IPS DF 6.9 (cell line): ENCODE data around the gene KCNJ8.
"Not testable (repeated sequence)": the region's sequence is repeated elsewhere in the genome, so short reads cannot be mapped to it uniquely, and the experiment has no call there.

Experiments used
- DNase-seq: peaks from one replicate; pipeline ENCODE4 v3.0.0-alpha.2; 2013; ENCODE audit warnings: low read depth, low spot score
- H3K27ac ChIP-seq: one replicate; pipeline ENCODE4 v1.5.1; 2013; ENCODE audit warnings: low read length, control low read depth
- H3K27me3 ChIP-seq: 2 replicates; pipeline ENCODE4 v1.6.1; 2013; ENCODE audit warnings: mild to moderate bottlenecking, low read length; ENCODE audit not compliant: control insufficient read depth, insufficient read depth
- H3K36me3 ChIP-seq: 2 replicates; pipeline ENCODE4 v1.6.1; 2013; ENCODE audit warnings: low read length; ENCODE audit not compliant: control insufficient read depth, insufficient read depth
- H3K4me1 ChIP-seq: 2 replicates; pipeline ENCODE4 v1.6.1; 2013; ENCODE audit warnings: low read length; ENCODE audit not compliant: control insufficient read depth, insufficient read depth
- H3K4me3 ChIP-seq: 2 replicates; pipeline ENCODE4 v1.5.1; 2013; ENCODE audit warnings: mild to moderate bottlenecking, low read length
- H3K9me3 ChIP-seq: 2 replicates; pipeline ENCODE4 v1.6.1; 2013; ENCODE audit warnings: low read length, inconsistent platforms; ENCODE audit not compliant: control insufficient read depth, insufficient read depth
- WGBS: extraction: QIAGEN DNeasy Blood & Tissue Kit; methylation state at CpG from one replicate; pipeline ENCODE4 v1.1.7; 2013; ENCODE audit warnings: mixed read lengths, missing lambda C conversion rate; ENCODE audit not compliant: insufficient read length, insufficient coverage; 5-methylcytosine and 5-hydroxymethylcytosine counted together

Gene KCNJ8

DNA sequence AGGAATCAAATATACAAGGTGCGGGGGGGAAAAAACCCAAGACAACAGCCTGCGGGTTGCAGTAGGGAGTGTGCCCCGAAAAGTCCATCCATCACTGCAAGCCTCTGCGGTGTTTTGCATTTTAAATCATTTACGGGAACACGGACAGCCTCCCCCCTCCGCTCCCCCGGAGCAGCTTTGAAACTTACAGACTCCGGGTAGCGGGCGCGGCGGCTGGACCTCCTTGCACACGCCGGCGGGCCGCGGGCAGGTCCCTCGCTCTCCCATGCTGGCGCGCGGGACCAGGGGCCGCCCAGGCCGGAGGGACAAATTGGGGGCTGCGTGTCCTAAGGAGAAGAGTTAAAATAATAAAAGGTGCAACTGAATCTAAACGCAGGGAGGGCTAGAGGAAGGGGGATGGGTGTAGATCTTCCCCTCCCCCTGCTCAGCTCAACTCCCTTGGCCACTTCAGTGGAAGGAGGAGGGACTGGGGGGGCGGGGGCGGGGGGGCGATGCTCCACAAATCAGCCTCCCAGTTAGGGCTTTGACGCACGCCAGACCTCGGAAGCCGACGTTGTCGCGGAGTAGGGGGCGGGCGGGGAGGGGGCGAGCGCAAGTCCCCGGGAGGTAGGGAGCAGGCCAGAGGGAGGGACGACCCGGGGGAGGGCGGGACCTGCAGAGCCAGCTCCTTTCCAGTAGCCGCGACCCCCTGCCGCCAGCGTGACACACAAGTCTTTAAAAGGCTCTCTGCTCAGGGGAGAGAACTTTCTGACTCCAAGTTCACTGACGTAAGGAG, at the start of gene KCNJ8:
KCNJ8 (minus strand) TSS at position 349 of the 775 bp plus-strand sequence. CDS start 1,090 bp downstream, outside the sequence.
- H3K9me3 ChIP-seq: no peaks in the 10 kb centered on the region
- WGBS: no CpG with 5 or more reads among the region's 49 CpGs
- no peak within 1 kb of the TSS for H3K27ac ChIP-seq
- no peaks in the 10 kb centered on the region for H3K4me1 ChIP-seq
- DNase-seq: no peak
- H3K4me3 ChIP-seq: peak within 1 kb of the TSS; percentile 75; the same call in 1 of the 2 replicates
- H3K27me3 ChIP-seq: peaks cover 3% of the 10 kb centered on the region; the same call in 1 of the 2 replicates
- no peaks in the 10 kb centered on the region for H3K36me3 ChIP-seq

DNA sequence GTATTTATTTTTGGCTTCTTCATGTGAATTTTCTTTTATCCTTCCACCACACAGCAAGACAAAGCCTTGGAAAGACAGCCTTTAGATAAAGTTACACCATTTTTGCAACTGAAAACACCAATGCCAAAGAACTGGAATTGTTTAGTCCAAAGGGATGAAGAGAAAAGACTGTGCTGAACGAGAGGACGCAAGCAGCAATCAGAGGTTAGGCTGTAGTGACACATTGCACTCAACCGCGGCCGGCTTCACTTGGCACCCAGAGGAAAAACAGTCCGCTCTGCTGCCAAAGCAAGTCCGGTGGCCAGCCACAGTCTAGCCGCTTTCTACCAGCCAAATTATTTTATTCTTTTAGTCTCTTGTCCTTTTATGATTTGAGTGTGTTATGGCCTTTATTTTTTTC, 49.1 kb upstream of the KCNJ8 start:
- no peaks in the 10 kb centered on the region for H3K36me3 ChIP-seq
- no peak overlapping the region for H3K27ac ChIP-seq
- no CpG with 5 or more reads among the region's 8 CpGs for WGBS
- H3K4me1 ChIP-seq: no peaks in the 10 kb centered on the region
- no peaks in the 10 kb centered on the region for H3K27me3 ChIP-seq
- no peaks in the 10 kb centered on the region for H3K9me3 ChIP-seq
- H3K4me3 ChIP-seq: no peak overlapping the region
- DNase-seq: no peak

DNA sequence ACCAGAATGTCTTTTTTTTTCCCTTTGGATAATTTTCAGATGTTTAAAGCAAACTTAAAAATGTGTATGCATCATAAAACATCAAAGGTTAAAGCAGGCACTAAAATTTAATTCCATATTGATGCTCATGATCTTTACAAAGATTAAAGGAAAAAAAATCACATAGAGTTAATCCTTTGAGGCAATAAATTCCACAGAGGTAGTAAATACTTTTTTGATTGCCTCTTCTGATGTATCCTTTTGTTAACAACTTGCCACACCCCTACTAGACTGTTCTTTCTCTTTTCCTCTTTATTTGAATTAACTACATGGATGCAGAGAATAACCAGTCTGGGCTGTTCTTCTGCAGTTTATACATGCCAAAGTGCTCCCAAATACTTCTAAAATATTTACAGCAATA, 45.2 kb upstream of the KCNJ8 start:
- Histone ChIP-seq H3K9me3 (no peaks in the 10 kb centered on the region), H3K36me3 (no peaks in the 10 kb centered on the region), H3K27me3 (no peaks in the 10 kb centered on the region), H3K27ac (no peak overlapping the region), H3K4me1 (no peaks in the 10 kb centered on the region), H3K4me3 (no peak overlapping the region)
- DNase-seq: no peak

DNA sequence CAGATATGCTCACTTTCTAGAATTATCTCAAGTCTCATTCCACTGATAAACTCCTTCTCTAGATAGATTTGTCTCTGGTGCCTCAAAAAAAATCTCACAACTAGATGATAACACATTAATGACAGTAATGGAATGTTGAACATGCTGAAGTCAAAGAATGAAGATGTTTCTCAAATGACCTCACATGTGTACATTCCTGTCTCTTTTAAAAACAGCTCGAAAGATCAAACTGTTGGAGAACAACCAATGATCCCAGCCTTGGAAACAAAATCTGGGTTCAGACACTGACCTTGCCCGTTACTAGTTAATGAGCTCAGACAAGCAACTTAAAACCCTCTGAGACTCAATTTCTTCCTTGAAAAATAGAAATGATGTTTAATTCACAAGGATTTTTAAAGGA, 44.7 kb upstream of the KCNJ8 start:
- no CpG with 5 or more reads among the region's 2 CpGs for whole genome bisulfite sequencing
- no peak overlapping the region for H3K27ac ChIP-seq
- no peak for DNase-seq
- no peaks in the 10 kb centered on the region for H3K36me3 ChIP-seq
- H3K9me3 ChIP-seq: no peaks in the 10 kb centered on the region
- H3K4me1 ChIP-seq: no peaks in the 10 kb centered on the region
- H3K27me3 ChIP-seq: no peaks in the 10 kb centered on the region
- no peak overlapping the region for H3K4me3 ChIP-seq

DNA sequence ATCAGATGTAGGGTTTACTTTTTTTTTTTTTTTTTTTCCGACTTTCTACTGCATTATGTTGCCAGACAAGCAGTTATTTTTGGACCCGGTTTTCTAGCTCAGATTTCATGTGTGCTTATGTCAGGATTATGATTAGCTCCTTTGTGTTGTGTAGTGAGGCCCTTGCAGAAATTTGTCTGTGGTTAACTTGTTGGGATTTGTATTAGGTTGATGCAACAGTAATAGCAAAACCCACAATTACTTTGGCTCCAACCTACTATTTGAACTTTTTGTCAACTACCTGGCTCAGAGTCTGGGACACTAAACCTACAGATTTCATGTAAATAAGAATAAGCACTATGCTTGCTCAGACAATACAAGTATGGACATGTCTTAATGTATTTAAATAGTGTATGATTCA, 44.1 kb upstream of the KCNJ8 start:
- DNase-seq: no peak
- H3K27ac ChIP-seq: no peak overlapping the region
- no peaks in the 10 kb centered on the region for H3K9me3 ChIP-seq
- H3K27me3 ChIP-seq: no peaks in the 10 kb centered on the region
- no peak overlapping the region for H3K4me3 ChIP-seq
- no peaks in the 10 kb centered on the region for H3K36me3 ChIP-seq
- H3K4me1 ChIP-seq: no peaks in the 10 kb centered on the region
- no CpG with 5 or more reads among the region's 2 CpGs for WGBS

DNA sequence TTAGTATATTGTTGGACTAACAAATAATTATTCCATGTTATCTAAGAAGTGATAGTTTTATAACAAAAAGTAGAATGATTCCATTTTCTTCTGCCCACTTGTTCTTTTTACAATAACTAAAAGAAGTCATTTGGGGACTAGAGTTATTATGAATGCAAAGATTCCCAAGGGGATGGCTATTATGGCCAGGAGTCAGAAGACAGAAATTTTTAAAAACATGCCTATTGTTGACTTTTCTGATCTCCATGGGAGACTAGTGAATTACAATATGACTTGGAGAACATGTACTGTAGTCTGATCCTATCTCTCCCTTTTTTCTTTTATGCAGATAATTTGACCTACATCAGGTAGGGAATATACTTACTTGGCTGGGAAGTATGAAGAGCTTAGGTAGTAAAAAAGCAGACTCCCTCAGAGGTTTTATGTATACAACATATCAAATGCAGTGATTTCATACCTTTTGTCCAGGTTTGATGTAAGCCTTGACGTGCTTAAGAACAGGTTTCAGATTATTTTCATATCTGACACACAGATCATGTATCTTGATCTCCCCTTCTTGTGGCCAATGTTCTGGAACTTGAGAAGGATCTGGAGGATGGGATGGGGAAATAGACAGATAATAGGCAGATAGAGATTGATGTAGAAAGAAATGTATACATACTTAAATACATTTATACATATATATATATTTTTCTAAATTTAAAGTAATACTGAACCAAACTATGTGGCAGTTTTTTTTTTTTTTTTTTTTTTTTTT, 41.0 kb upstream of the KCNJ8 start:
- no peak overlapping the region for H3K4me3 ChIP-seq
- no peaks in the 10 kb centered on the region for H3K27me3 ChIP-seq
- DNase-seq: no peak
- no peak overlapping the region for H3K27ac ChIP-seq
- H3K9me3 ChIP-seq: no peaks in the 10 kb centered on the region
- no peaks in the 10 kb centered on the region for H3K36me3 ChIP-seq
- no peaks in the 10 kb centered on the region for H3K4me1 ChIP-seq
- no CpG with 5 or more reads among the region's 1 CpG for WGBS

DNA sequence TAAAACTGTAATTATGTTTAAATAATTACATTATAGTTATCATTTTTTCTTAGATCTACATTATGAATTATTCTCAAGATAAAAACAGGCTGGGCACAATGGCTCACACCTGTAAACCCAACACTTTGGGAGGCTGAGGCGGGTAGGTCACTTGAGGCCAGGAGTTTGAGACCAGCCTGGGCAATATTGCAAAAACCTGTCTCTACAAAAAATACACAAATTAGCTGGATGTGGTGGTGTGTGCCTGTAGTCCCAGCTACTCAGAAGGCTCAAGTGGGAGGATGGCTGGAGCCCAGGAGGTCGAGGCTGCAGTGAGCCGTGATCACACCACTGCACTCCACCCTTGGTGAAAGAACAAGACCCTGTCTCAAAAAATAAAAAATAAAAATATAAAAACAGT, 40.3 kb upstream of the KCNJ8 start:
- WGBS: no CpG with 5 or more reads among the region's 3 CpGs
- no peaks in the 10 kb centered on the region for H3K4me1 ChIP-seq
- H3K36me3 ChIP-seq: no peaks in the 10 kb centered on the region
- H3K27ac ChIP-seq: no peak overlapping the region
- no peak for DNase-seq
- no peaks in the 10 kb centered on the region for H3K27me3 ChIP-seq
- no peaks in the 10 kb centered on the region for H3K9me3 ChIP-seq
- H3K4me3 ChIP-seq: no peak overlapping the region

DNA sequence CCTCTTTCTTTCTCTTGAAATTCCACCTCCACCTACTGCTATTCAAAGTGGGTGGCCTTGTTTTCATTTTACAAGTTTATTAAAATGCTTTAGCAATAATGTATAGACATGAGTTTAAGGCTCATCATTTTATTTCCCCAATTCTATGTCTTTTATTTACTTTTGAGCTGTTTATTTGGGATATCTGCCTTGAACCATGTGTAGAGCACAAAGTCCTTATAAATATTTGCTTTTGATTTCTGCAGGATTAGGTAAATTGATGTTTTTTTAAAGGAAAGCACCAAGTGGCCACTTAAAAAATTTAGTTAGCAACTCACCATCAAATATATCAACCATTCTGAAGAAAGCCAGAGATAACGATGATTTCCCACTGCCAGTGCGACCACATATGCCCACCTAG, 39.8 kb upstream of the KCNJ8 start:
- Histone ChIP-seq H3K4me1 (no peaks in the 10 kb centered on the region), H3K4me3 (no peak overlapping the region), H3K36me3 (no peaks in the 10 kb centered on the region), H3K27me3 (no peaks in the 10 kb centered on the region), H3K27ac (no peak overlapping the region), H3K9me3 (no peaks in the 10 kb centered on the region)
- no peak for DNase-seq
- WGBS: no CpG with 5 or more reads among the region's 2 CpGs

DNA sequence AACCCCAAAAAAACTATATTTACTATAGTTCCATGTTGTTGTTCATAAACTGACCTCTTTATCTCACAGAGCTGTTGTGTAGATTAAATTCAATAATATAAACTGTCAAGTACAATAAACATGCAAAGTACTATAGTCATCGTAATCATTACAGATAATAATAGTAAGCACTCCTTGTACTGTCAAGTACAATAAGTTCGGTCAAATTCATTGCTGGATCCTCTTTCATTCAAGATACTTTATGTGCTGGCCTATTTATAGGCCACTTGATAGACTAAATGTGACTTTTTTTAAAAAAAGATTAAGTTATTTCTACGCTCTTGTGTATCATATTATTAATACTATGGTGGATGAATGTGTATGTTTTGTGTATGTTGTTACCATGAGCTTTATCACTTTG, 39.2 kb upstream of the KCNJ8 start:
- DNase-seq: no peak
- no peaks in the 10 kb centered on the region for H3K27me3 ChIP-seq
- no peaks in the 10 kb centered on the region for H3K9me3 ChIP-seq
- no peaks in the 10 kb centered on the region for H3K4me1 ChIP-seq
- no CpG with 5 or more reads among the region's 3 CpGs for WGBS
- H3K27ac ChIP-seq: no peak overlapping the region
- no peak overlapping the region for H3K4me3 ChIP-seq
- H3K36me3 ChIP-seq: no peaks in the 10 kb centered on the region

DNA sequence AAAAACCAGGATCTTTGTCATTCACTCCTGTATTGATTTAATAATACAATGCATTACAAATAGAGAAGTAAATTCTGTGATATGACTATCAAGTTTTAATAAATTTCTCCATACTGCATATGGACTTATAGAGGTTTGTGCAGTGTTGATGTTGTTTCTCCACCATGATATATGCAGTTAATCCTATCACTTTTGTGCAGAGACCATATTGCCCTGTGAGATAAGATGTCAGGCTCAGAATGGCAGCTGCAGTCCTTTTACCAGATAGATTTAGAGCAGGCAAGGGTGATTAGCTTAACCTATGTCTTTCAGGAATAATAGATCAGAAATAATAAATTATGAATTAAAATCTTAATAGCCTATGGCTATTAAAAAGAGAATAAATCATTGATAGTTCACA, 38.6 kb upstream of the KCNJ8 start:
- Histone ChIP-seq H3K36me3 (no peaks in the 10 kb centered on the region), H3K4me3 (no peak overlapping the region), H3K27me3 (no peaks in the 10 kb centered on the region), H3K27ac (no peak overlapping the region), H3K4me1 (no peaks in the 10 kb centered on the region), H3K9me3 (no peaks in the 10 kb centered on the region)
- DNase-seq: no peak

DNA sequence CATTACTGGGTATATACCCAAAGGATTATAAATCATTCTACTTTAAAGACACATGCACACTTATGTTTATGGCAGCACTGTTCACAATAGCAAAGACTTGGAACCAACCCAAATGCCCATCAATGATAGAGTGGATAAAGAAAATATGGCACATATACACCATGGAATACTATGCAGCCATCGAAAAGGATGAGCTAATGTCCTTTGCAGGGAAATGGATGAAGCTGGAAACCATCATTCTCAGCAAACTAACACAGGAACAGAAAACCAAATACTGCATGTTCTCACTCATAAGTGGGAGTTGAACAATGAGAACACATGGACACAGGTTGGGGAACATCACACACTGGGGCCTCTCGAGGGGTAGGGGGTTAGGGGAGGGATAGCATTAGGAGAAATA, 37.8 kb upstream of the KCNJ8 start:
- no CpG with 5 or more reads among the region's 2 CpGs for WGBS
- H3K4me3 ChIP-seq, DNase-seq: not testable (repeated sequence)

More for the DNA sequence above, 37.8 kb upstream of the KCNJ8 start:
- not testable (repeated sequence) for H3K27ac ChIP-seq, H3K9me3 ChIP-seq, H3K27me3 ChIP-seq, H3K36me3 ChIP-seq, H3K4me1 ChIP-seq
